Spinal cord (tissue), 10 donors: ENCODE data around the gene TVP23C. TPM values are rescaled to one million over a fixed set of nuclear protein-coding genes. Genes with fewer than 3 reads are reported as not detected.

Experiments used
- DNase-seq, 6 donors: peaks; one replicate each; pipeline versions ENCODE4 v3.0.0 to v3.0.0-alpha.2; 2013 to 2015; ENCODE audit warnings: low spot score in 6 of 6, low read depth in 4 of 6
- H3K27ac ChIP-seq: one replicate; pipeline ENCODE4 v1.5.1; 2013; ENCODE audit warnings: low read depth, low read length, control low read depth
- H3K27me3 ChIP-seq: one replicate; pipeline ENCODE4 v1.6.1; 2013; ENCODE audit warnings: low read length; ENCODE audit not compliant: control insufficient read depth, insufficient read depth
- H3K36me3 ChIP-seq: one replicate; pipeline ENCODE4 v1.6.1; 2013; ENCODE audit warnings: low read length; ENCODE audit not compliant: control insufficient read depth, insufficient read depth
- H3K4me1 ChIP-seq: one replicate; pipeline ENCODE4 v1.6.1; 2013; ENCODE audit warnings: low read length; ENCODE audit not compliant: control insufficient read depth, insufficient read depth
- H3K4me3 ChIP-seq: one replicate; pipeline ENCODE4 v1.5.1; 2013; ENCODE audit warnings: low read depth, low read length, control low read depth
- H3K9me3 ChIP-seq: one replicate; pipeline ENCODE4 v1.6.1; 2013; ENCODE audit warnings: low read length; ENCODE audit not compliant: control insufficient read depth, insufficient read depth
- WGBS: methylation state at CpG from one replicate; pipeline ENCODE4 v1.1.5; 2013; ENCODE audit warnings: missing lambda C conversion rate; ENCODE audit not compliant: insufficient coverage; 5-methylcytosine and 5-hydroxymethylcytosine counted together
- polyA plus RNA-seq, 2 donors: library from polyadenylated mRNA; unstranded; fragments of 120-200 nt; gene quantifications; one replicate each; pipeline ENCODE4 v1.2.1, GENCODE V29; 2013; ENCODE audit not compliant: insufficient read length in 2 of 2
- total RNA-seq, 2 donors: library from RNA; depleted of rRNA in 1 of 2; stranded (reverse); fragments of 120-200 nt in 1 of 2; fragments of >200 nt in 1 of 2; gene quantifications; one replicate each; pipeline versions ENCODE4 v1.2.3 to v1.2.4, GENCODE V29; 2013 to 2014
- donor health status: healthy.

The TVP23C gene
- total and polyA plus RNA-seq, 4 donors: 7.4 to 30.7 (median 25.4) TPM

GRCh38 chr17:15501282-15501681 lies 62.0 kb downstream of the TVP23C start:
- H3K4me3 ChIP-seq: no peak overlapping the region
- H3K27me3 ChIP-seq: no peaks in the 10 kb centered on the region
- WGBS: 77% methylated on average over 2 of the region's 3 CpGs
- H3K27ac ChIP-seq: no peak overlapping the region
- H3K9me3 ChIP-seq: no peaks in the 10 kb centered on the region
- DNase-seq: no peak
- peaks cover 18% of the 10 kb centered on the region for H3K4me1 ChIP-seq
- H3K36me3 ChIP-seq: peaks cover 16% of the 10 kb centered on the region

- H3K4me3 ChIP-seq: no peak overlapping the region
- H3K27ac ChIP-seq: no peak overlapping the region
- H3K27me3 ChIP-seq: no peaks in the 10 kb centered on the region
- WGBS: 100% methylated on average over 1 of the region's 2 CpGs
- H3K4me1 ChIP-seq: peaks cover 17% of the 10 kb centered on the region
- no peaks in the 10 kb centered on the region for H3K9me3 ChIP-seq
- DNase-seq: peak in 1 of 6 donors; percentile 45
- H3K36me3 ChIP-seq: peaks cover 15% of the 10 kb centered on the region
Measured at GRCh38 chr17:15498107-15498506, 65.2 kb downstream of the TVP23C start.

- no peaks in the 10 kb centered on the region for H3K9me3 ChIP-seq
- 98% methylated on average over 6 of the region's 7 CpGs for WGBS
- DNase-seq: no peak
- H3K27me3 ChIP-seq: no peaks in the 10 kb centered on the region
- peaks cover 9% of the 10 kb centered on the region for H3K36me3 ChIP-seq
- H3K27ac ChIP-seq: no peak overlapping the region
- H3K4me3 ChIP-seq: no peak overlapping the region
- peaks cover 13% of the 10 kb centered on the region for H3K4me1 ChIP-seq
Measured at GRCh38 chr17:15496735-15497670, 66.3 kb downstream of the TVP23C start.

GRCh38 chr17:15494821-15495220 lies 68.5 kb downstream of the TVP23C start:
- peaks cover 14% of the 10 kb centered on the region for H3K4me1 ChIP-seq
- H3K4me3 ChIP-seq: no peak overlapping the region
- DNase-seq: no peak
- H3K27me3 ChIP-seq: no peaks in the 10 kb centered on the region
- peaks cover 12% of the 10 kb centered on the region for H3K36me3 ChIP-seq
- H3K27ac ChIP-seq: peak overlapping the region; percentile 15
- no peaks in the 10 kb centered on the region for H3K9me3 ChIP-seq

GRCh38 chr17:15493693-15494035 lies 69.6 kb downstream of the TVP23C start:
- H3K36me3 ChIP-seq: peaks cover 5% of the 10 kb centered on the region
- peaks cover 14% of the 10 kb centered on the region for H3K4me1 ChIP-seq
- H3K27ac ChIP-seq: no peak overlapping the region
- DNase-seq: no peak
- no peak overlapping the region for H3K4me3 ChIP-seq
- 86% methylated on average over 1 of the region's 1 CpG for WGBS
- H3K9me3 ChIP-seq: no peaks in the 10 kb centered on the region
- H3K27me3 ChIP-seq: no peaks in the 10 kb centered on the region

GRCh38 chr17:15492791-15493692 lies 70.2 kb downstream of the TVP23C start:
- Histone ChIP-seq H3K9me3 (no peaks in the 10 kb centered on the region), H3K27ac (no peak overlapping the region), H3K27me3 (no peaks in the 10 kb centered on the region), H3K36me3 (peaks cover 5% of the 10 kb centered on the region), H3K4me1 (peaks cover 14% of the 10 kb centered on the region), H3K4me3 (no peak overlapping the region)
- WGBS: 62% methylated on average over 8 of the region's 8 CpGs
- DNase-seq: no peak

- 96% methylated on average over 3 of the region's 4 CpGs for WGBS
- Histone ChIP-seq H3K27me3 (no peaks in the 10 kb centered on the region), H3K4me1 (peaks cover 14% of the 10 kb centered on the region), H3K27ac (no peak overlapping the region), H3K36me3 (peaks cover 10% of the 10 kb centered on the region), H3K9me3 (no peaks in the 10 kb centered on the region), H3K4me3 (no peak overlapping the region)
- DNase-seq: no peak
Measured at GRCh38 chr17:15492186-15492585, 71.1 kb downstream of the TVP23C start.

GRCh38 chr17:15490634-15491261 lies 72.5 kb downstream of the TVP23C start:
- H3K4me1 ChIP-seq: peaks cover 14% of the 10 kb centered on the region
- no peaks in the 10 kb centered on the region for H3K9me3 ChIP-seq
- no peak overlapping the region for H3K4me3 ChIP-seq
- H3K27ac ChIP-seq: peak overlapping the region; percentile 22
- H3K36me3 ChIP-seq: peaks cover 10% of the 10 kb centered on the region
- no peaks in the 10 kb centered on the region for H3K27me3 ChIP-seq
- peak in 1 of 6 donors; percentile 11 for DNase-seq
- WGBS: 67% methylated on average over 10 of the region's 11 CpGs

- Histone ChIP-seq H3K9me3 (no peaks in the 10 kb centered on the region), H3K4me3 (no peak overlapping the region), H3K27ac (no peak overlapping the region), H3K27me3 (no peaks in the 10 kb centered on the region), H3K4me1 (peaks cover 14% of the 10 kb centered on the region), H3K36me3 (peaks cover 10% of the 10 kb centered on the region)
- WGBS: 100% methylated on average over 1 of the region's 2 CpGs
- no peak for DNase-seq
Measured at GRCh38 chr17:15488557-15488956, 74.7 kb downstream of the TVP23C start.
